KMS-11 (cell line): ENCODE data around the gene ZNF132.
A peak's percentile ranks its signal among the peaks of the same experiment; 100 is the strongest.

Source experiments
- H2AFZ ChIP-seq: fragments of 200-600 bp; sonication (generic); 2 replicates; pipeline ENCODE4 v1.6.1; 2016; ENCODE audit warnings: antibody characterized with exemption, mixed run types, low read depth
- H3K27ac ChIP-seq: fragments of 200-600 bp; sonication (generic); 2 replicates; pipeline ENCODE4 v1.6.1; 2016; ENCODE audit warnings: mild to moderate bottlenecking, mixed run types
- H3K27me3 ChIP-seq: fragments of 200-600 bp; sonication (generic); 2 replicates; pipeline ENCODE4 v1.6.1; 2017; ENCODE audit warnings: mild to moderate bottlenecking, low read depth, mixed run types, moderate library complexity; ENCODE audit not compliant: insufficient read depth
- H3K36me3 ChIP-seq: fragments of 200-600 bp; sonication (generic); 2 replicates; pipeline ENCODE4 v1.6.1; 2017; ENCODE audit warnings: mild to moderate bottlenecking, mixed run types; ENCODE audit not compliant: insufficient read depth
- H3K4me1 ChIP-seq: fragments of 200-600 bp; sonication (generic); 2 replicates; pipeline ENCODE4 v1.6.1; 2016; ENCODE audit warnings: mild to moderate bottlenecking, low read depth, mixed run types; ENCODE audit not compliant: poor library complexity, severe bottlenecking
- H3K4me2 ChIP-seq: fragments of 200-600 bp; sonication (generic); 2 replicates; pipeline ENCODE4 v1.7.0; 2016; ENCODE audit warnings: mild to moderate bottlenecking, mixed run types
- H3K4me3 ChIP-seq: fragments of 200-600 bp; sonication (generic); IDR thresholded peaks from 2 replicates; pipeline ENCODE4 v1.6.1; 2017; ENCODE audit warnings: low read depth, low read length, mixed read lengths; ENCODE audit not compliant: insufficient read depth
- H3K79me2 ChIP-seq: fragments of 200-600 bp; sonication (generic); 2 replicates; pipeline ENCODE4 v1.6.1; 2016; ENCODE audit warnings: low read depth, mixed run types; ENCODE audit not compliant: insufficient read depth
- H3K9ac ChIP-seq: fragments of 200-600 bp; sonication (generic); 2 replicates; pipeline ENCODE4 v1.6.1; 2016; ENCODE audit warnings: mild to moderate bottlenecking, mixed run types
- H4K20me1 ChIP-seq: fragments of 200-600 bp; sonication (generic); 2 replicates; pipeline ENCODE4 v1.6.1; 2016; ENCODE audit warnings: mild to moderate bottlenecking, mixed run types; ENCODE audit not compliant: insufficient read depth
- CTCF ChIP-seq: fragments of 200-600 bp; sonication (generic); conservative IDR thresholded peaks from 2 replicates; pipeline ENCODE4 v1.6.1; 2017; ENCODE audit warnings: low read depth, mild to moderate bottlenecking, antibody characterized with exemption, low read length, moderate library complexity, mixed read lengths

Gene ZNF132

GRCh38 chr19:58416604-58417003, 23.3 kb downstream of the ZNF132 start:
- Histone ChIP-seq H3K9ac (no peak overlapping the region), H4K20me1 (no peaks in the 10 kb centered on the region), H2AFZ (no peak overlapping the region), H3K4me2 (no peak overlapping the region), H3K79me2 (no peaks in the 10 kb centered on the region), H3K4me3 (no peak overlapping the region), H3K27ac (no peak overlapping the region), H3K4me1 (peaks cover under 1% of the 10 kb centered on the region), H3K27me3 (no peaks in the 10 kb centered on the region), H3K36me3 (no peaks in the 10 kb centered on the region)
- TF ChIP-seq CTCF = no peak

- Histone ChIP-seq H4K20me1 (no peaks in the 10 kb centered on the region), H3K79me2 (0 out of 2 replicates have a peak, but pooled peaks cover 8% of the 10 kb centered on the region), H3K36me3 (no peaks in the 10 kb centered on the region), H2AFZ (peak overlapping the region; percentile 81), H3K9ac (peak overlapping the region; percentile 65), H3K4me1 (peaks cover 20% of the 10 kb centered on the region), H3K27me3 (no peaks in the 10 kb centered on the region), H3K4me2 (peak overlapping the region; percentile 94), H3K27ac (no peak overlapping the region), H3K4me3 (peak overlapping the region; percentile 77)
- TF ChIP-seq CTCF = no peak
Observed at GRCh38 chr19:58409010-58409790, 30.8 kb downstream of the ZNF132 start.

- peak within 1 kb of the TSS; percentile 47 for H3K27ac ChIP-seq
- 0 out of 2 replicates have a peak, but pooled peaks have one; percentile 25 for TF ChIP-seq CTCF
- peak within 1 kb of the TSS; percentile 98 for H3K4me2 ChIP-seq
- no peaks in the 10 kb centered on the region for H4K20me1 ChIP-seq
- peak within 1 kb of the TSS; percentile 65 for H3K9ac ChIP-seq
- no peaks in the 10 kb centered on the region for H3K27me3 ChIP-seq
- H3K79me2 ChIP-seq = 0 out of 2 replicates have a peak, but pooled peaks cover 8% of the 10 kb centered on the region
- peak within 1 kb of the TSS; percentile 81 for H2AFZ ChIP-seq
- no peaks in the 10 kb centered on the region for H3K36me3 ChIP-seq
- H3K4me3 ChIP-seq = peak within 1 kb of the TSS; percentile 77
- peaks cover 20% of the 10 kb centered on the region for H3K4me1 ChIP-seq
Observed at GRCh38 chr19:58408152-58409009, 31.6 kb downstream of the ZNF132 start, which contains the start of gene ZNF584. TSS of gene ZNF584 (plus strand) at chr19:58408649. CDS start at chr19:58409148, 499 bp downstream.

- Histone ChIP-seq H3K27me3 (no peaks in the 10 kb centered on the region), H2AFZ (peak overlapping the region; percentile 81), H3K4me2 (peak overlapping the region; percentile 98), H3K4me1 (peaks cover 20% of the 10 kb centered on the region), H3K27ac (peak overlapping the region; percentile 47), H3K79me2 (0 out of 2 replicates have a peak, but pooled peaks cover 8% of the 10 kb centered on the region), H4K20me1 (no peaks in the 10 kb centered on the region), H3K36me3 (no peaks in the 10 kb centered on the region), H3K4me3 (peak overlapping the region; percentile 77), H3K9ac (peak overlapping the region; percentile 65)
- TF ChIP-seq CTCF = no peak; the same call in 1 of the 2 replicates
Observed at GRCh38 chr19:58407658-58408151, 32.2 kb downstream of the ZNF132 start.
